Endothelial cell (in vitro differentiated cells): ENCODE results near the gene SLC25A45. TPM values are rescaled to one million over a fixed set of nuclear protein-coding genes. Genes with fewer than 3 reads are reported as not detected.

Experiments
- DNase-seq: peaks from one replicate; pipeline ENCODE4 v3.0.0; 2021; ENCODE audit warnings: low spot score
- H3K27ac Mint-ChIP-seq: one replicate; pipeline ENCODE4 v1.8.0; 2021; ENCODE audit warnings: mixed read lengths, inconsistent platforms; ENCODE audit not compliant: unreplicated experiment
- H3K27me3 Mint-ChIP-seq: one replicate; pipeline ENCODE4 v1.8.0; 2021; ENCODE audit warnings: mild to moderate bottlenecking, moderate library complexity, mixed read lengths, inconsistent platforms; ENCODE audit not compliant: unreplicated experiment
- H3K36me3 Mint-ChIP-seq: one replicate; pipeline ENCODE4 v1.8.0; 2021; ENCODE audit warnings: mild to moderate bottlenecking, low read depth, mixed read lengths, inconsistent platforms; ENCODE audit not compliant: unreplicated experiment
- H3K4me1 Mint-ChIP-seq: one replicate; pipeline ENCODE4 v1.8.0; 2021; ENCODE audit warnings: mild to moderate bottlenecking, mixed read lengths, inconsistent platforms; ENCODE audit not compliant: unreplicated experiment
- H3K4me3 Mint-ChIP-seq: one replicate; pipeline ENCODE4 v1.8.0; 2021; ENCODE audit warnings: mild to moderate bottlenecking, mixed read lengths, inconsistent platforms; ENCODE audit not compliant: unreplicated experiment
- H3K9me3 Mint-ChIP-seq: one replicate; pipeline ENCODE4 v1.8.0; 2021; ENCODE audit warnings: mixed read lengths, inconsistent platforms; ENCODE audit not compliant: unreplicated experiment
- CTCF ChIP-seq: fragments of 200-600 bp; sonication (generic); IDR thresholded peaks from one replicate; pipeline ENCODE4 v1.5.0; 2021; ENCODE audit warnings: antibody characterized with exemption; ENCODE audit not compliant: unreplicated experiment
- total RNA-seq: library from RNA; stranded (reverse); fragmentation: NEBNext Ultra II Directional; extraction: Animal tissue kit (Norgen Biotek cat#: 25700); gene quantifications from one replicate; pipeline ENCODE4 v1.2.1, GENCODE V29; 2021; ENCODE audit not compliant: unreplicated experiment

SLC25A45 gene
- total RNA-seq, 1 donor from 2014 or later: 3.3 TPM

- no peak for DNase-seq
- H3K4me1 Mint-ChIP-seq: peaks cover 17% of the 10 kb centered on the region
Measured at GRCh38 chr11:65400307-65401072, 18.0 kb upstream of the SLC25A45 start.

GRCh38 chr11:65399845-65400244 is 17.4 kb upstream of the SLC25A45 start:
- no peak overlapping the region for H3K4me3 Mint-ChIP-seq
- TF ChIP-seq CTCF: no peak
- H3K27me3 Mint-ChIP-seq: peaks cover 6% of the 10 kb centered on the region

More at GRCh38 chr11:65400307-65401072, 18.0 kb upstream of the SLC25A45 start:
- no peak overlapping the region for H3K4me3 Mint-ChIP-seq
- H3K36me3 Mint-ChIP-seq: peaks cover 22% of the 10 kb centered on the region
- no peaks in the 10 kb centered on the region for H3K9me3 Mint-ChIP-seq
- no peak for TF ChIP-seq CTCF
- no peak overlapping the region for H3K27ac Mint-ChIP-seq
- H3K27me3 Mint-ChIP-seq: peaks cover 6% of the 10 kb centered on the region

GRCh38 chr11:65399249-65399648 is 16.8 kb upstream of the SLC25A45 start:
- TF ChIP-seq CTCF: no peak
- no peaks in the 10 kb centered on the region for H3K9me3 Mint-ChIP-seq
- no peak overlapping the region for H3K4me3 Mint-ChIP-seq
- H3K36me3 Mint-ChIP-seq: peaks cover 22% of the 10 kb centered on the region
- no peak for DNase-seq
- peak overlapping the region; percentile 9 for H3K27ac Mint-ChIP-seq
- H3K27me3 Mint-ChIP-seq: peaks cover 6% of the 10 kb centered on the region
- H3K4me1 Mint-ChIP-seq: peaks cover 17% of the 10 kb centered on the region

More at GRCh38 chr11:65399845-65400244, 17.4 kb upstream of the SLC25A45 start:
- DNase-seq: no peak
- H3K9me3 Mint-ChIP-seq: no peaks in the 10 kb centered on the region
- H3K4me1 Mint-ChIP-seq: peaks cover 17% of the 10 kb centered on the region
- H3K36me3 Mint-ChIP-seq: peaks cover 22% of the 10 kb centered on the region
- no peak overlapping the region for H3K27ac Mint-ChIP-seq

- Mint-ChIP-seq H3K27me3 (peaks cover 6% of the 10 kb centered on the region), H3K4me3 (peak overlapping the region; percentile 37), H3K9me3 (no peaks in the 10 kb centered on the region), H3K36me3 (peaks cover 22% of the 10 kb centered on the region), H3K4me1 (peaks cover 10% of the 10 kb centered on the region), H3K27ac (peak overlapping the region; percentile 61)
- TF ChIP-seq CTCF: no peak
- DNase-seq: no peak
Measured at GRCh38 chr11:65398362-65398910, 16.0 kb upstream of the SLC25A45 start.
